ENCODE measurements around the gene EGR2. TPM values are rescaled to one million over a fixed set of nuclear protein-coding genes. Genes with fewer than 3 reads are reported as not detected.

EGR2 gene
- total and polyA plus RNA-seq, 10 of the 15 experiments (the other 5 are each of a cell fraction or from before 2014, with no cell fraction given): 8.3 to 56.5 (median 16.2) TPM

DNA sequence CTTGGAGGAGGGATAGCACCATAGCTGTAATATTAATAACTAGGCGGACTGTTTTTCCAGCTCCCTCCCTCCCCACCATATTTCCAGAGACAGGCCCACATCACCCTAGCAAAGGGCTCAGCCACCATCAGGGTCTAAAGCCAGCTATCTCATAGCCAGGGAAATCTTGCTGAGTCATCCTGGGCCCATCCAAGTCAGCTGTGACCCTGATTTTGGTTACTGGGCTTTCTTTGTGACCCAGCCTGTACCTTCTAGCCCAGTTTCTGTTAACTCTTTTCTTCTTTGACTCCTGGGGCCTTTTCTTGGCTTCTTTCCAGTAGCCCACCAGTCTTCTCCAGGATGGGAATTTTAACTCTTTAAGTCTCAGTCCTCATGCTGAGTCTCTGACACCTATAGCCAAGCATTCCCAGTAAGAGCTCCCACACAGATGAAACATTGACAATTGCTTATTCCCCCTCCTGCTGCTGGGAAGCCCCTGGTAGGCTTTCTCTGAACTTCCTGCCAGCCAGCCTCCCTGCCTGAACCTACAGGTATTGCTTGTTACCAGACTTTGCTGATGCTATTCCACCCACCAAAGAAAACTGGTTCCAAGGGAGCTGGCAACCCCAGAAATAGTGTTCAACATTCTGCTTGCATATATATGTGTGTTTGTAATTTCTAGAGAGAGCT is 46.5 kb downstream of the EGR2 start:
- ChIA-PET SMC1A (ENCODE audit: uncharacterized antibody, unreplicated experiment) (interaction anchor here (0.5 to 9.4 kb wide), 25 partner anchors 10 to 398 kb away, joined by 3 to 124 read pairs (median 4); partner anchors contain the start of genes ADO and EGR2), CTCF (interaction anchor here (0.7 to 5.0 kb wide), 10 partner anchors 9 to 159 kb away, joined by 3 to 35 read pairs (median 3); no protein-coding TSS in a partner anchor), RAD21 (ENCODE audit: unreplicated experiment) (interaction anchor here (0.5 to 5.9 kb wide), 12 partner anchors 9 to 138 kb away, joined by 3 to 69 read pairs (median 5); partner anchors contain the start of genes ADO and EGR2), POLR2A (interaction anchor here (0.9 to 4.4 kb wide), 7 partner anchors 10 to 240 kb away, joined by 3 to 43 read pairs (median 4); no protein-coding TSS in a partner anchor)
- Histone ChIP-seq H3K79me2 (ENCODE audit: control insufficient read depth, insufficient read depth, low read length) (no peaks in the 10 kb centered on the region), H3K4me3 (no peak overlapping the region), H3K4me2 (ENCODE audit: control insufficient read depth, insufficient read depth) (peak overlapping the region; percentile 26; the same call in 1 of the 2 replicates), H3K9ac (ENCODE audit: control insufficient read depth, insufficient read depth, low read length) (no peak overlapping the region; the same call in 1 of the 2 replicates), H3K9me3 (replicated peaks; ENCODE audit: control insufficient read depth, insufficient read depth, low read length) (no peaks in the 10 kb centered on the region; the same call in 1 of the 3 replicates), H4K20me1 (ENCODE audit: control insufficient read depth, insufficient read depth) (no peaks in the 10 kb centered on the region), H3K27ac (ENCODE audit: control insufficient read depth, insufficient read depth) (peak overlapping the region; percentile 56), H3K36me3 (ENCODE audit: control insufficient read depth in 2 of 2, insufficient read depth in 2 of 2, low read length in 1 of 2) (no peaks in the 10 kb centered on the region), H2AFZ (ENCODE audit: control insufficient read depth, low read depth, low read length) (no peak overlapping the region; the same call in 1 of the 2 replicates), H3K27me3 (replicated peaks in 1 of 2; ENCODE audit: control insufficient read depth in 2 of 2, insufficient read depth in 2 of 2, low read length in 1 of 2) (no peaks in the 10 kb centered on the region), H3K4me1 (ENCODE audit: control insufficient read depth, insufficient read depth, low read length) (peaks cover 31% of the 10 kb centered on the region)
- FAIRE-seq: peak; percentile 54
- TF ChIP-seq, protein P1, sequence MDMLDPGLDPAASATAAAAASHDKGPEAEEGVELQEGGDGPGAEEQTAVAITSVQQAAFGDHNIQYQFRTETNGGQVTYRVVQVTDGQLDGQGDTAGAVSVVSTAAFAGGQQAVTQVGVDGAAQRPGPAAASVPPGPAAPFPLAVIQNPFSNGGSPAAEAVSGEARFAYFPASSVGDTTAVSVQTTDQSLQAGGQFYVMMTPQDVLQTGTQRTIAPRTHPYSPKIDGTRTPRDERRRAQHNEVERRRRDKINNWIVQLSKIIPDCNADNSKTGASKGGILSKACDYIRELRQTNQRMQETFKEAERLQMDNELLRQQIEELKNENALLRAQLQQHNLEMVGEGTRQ (IDR thresholded peaks at IDR 0.05; ENCODE audit: borderline replicate concordance, low read depth, low read length): no peak
- TF ChIP-seq RUNX3 (IDR thresholded peaks at IDR 0.05; ENCODE audit: low read length) (peak; percentile 86), NBN (IDR thresholded peaks at IDR 0.05) (0 out of 2 replicates have a peak, but pooled peaks have one; percentile 30), SP1 (IDR thresholded peaks at IDR 0.05; ENCODE audit: low read depth, low read length) (no peak), IRF4 (IDR thresholded peaks at IDR 0.05; ENCODE audit: low read depth, low read length) (no peak; the same call in 1 of the 2 replicates), MTA2 (IDR thresholded peaks at IDR 0.05; ENCODE audit: low read depth) (peak; percentile 39; the same call in 1 of the 2 replicates), NFIC (IDR thresholded peaks at IDR 0.05; ENCODE audit: low read depth, low read length) (peak; percentile 66; the same call in 1 of the 2 replicates), SMC3 (IDR thresholded peaks at IDR 0.05; ENCODE audit: borderline replicate concordance, low read length) (peak; percentile 8; the same call in 1 of the 2 replicates), MTA3 (IDR thresholded peaks at IDR 0.05; ENCODE audit: borderline replicate concordance, low read length) (0 out of 2 replicates have a peak, but pooled peaks have one; percentile 27), CREM (IDR thresholded peaks at IDR 0.05; ENCODE audit: low read depth) (peak; percentile 66; the same call in 1 of the 2 replicates), BACH1 (IDR thresholded peaks at IDR 0.05; ENCODE audit: borderline replicate concordance) (peak; percentile 98), BCL11A (IDR thresholded peaks at IDR 0.05; ENCODE audit: low read depth, low read length) (peak; percentile 53; the same call in 1 of the 2 replicates), JUNB (IDR thresholded peaks at IDR 0.05) (peak; percentile 74), EED (IDR thresholded peaks at IDR 0.05; ENCODE audit: low read depth) (peak; percentile 81), YY1 (IDR thresholded peaks at IDR 0.05; ENCODE audit: low read depth, low read length) (peak; percentile 41; the same call in 1 of the 2 replicates), MYB (IDR thresholded peaks at IDR 0.05; ENCODE audit: borderline replicate concordance, low read depth, low read length) (no peak), IKZF2 (IDR thresholded peaks at IDR 0.05) (peak; percentile 31 to 55; a peak in 3 of 4 replicates), ZNF384 (IDR thresholded peaks at IDR 0.05; ENCODE audit: borderline replicate concordance, low read depth, low read length) (no peak), DPF2 (IDR thresholded peaks at IDR 0.05) (peak; percentile 62; the same call in 1 of the 2 replicates), IKZF1 (conservative IDR thresholded peaks at IDR 0.05) (peak; percentile 58)
- TF ChIP-seq, protein P2, sequence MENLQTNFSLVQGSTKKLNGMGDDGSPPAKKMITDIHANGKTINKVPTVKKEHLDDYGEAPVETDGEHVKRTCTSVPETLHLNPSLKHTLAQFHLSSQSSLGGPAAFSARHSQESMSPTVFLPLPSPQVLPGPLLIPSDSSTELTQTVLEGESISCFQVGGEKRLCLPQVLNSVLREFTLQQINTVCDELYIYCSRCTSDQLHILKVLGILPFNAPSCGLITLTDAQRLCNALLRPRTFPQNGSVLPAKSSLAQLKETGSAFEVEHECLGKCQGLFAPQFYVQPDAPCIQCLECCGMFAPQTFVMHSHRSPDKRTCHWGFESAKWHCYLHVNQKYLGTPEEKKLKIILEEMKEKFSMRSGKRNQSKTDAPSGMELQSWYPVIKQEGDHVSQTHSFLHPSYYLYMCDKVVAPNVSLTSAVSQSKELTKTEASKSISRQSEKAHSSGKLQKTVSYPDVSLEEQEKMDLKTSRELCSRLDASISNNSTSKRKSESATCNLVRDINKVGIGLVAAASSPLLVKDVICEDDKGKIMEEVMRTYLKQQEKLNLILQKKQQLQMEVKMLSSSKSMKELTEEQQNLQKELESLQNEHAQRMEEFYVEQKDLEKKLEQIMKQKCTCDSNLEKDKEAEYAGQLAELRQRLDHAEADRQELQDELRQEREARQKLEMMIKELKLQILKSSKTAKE (IDR thresholded peaks at IDR 0.05; ENCODE audit: low read depth, poor library complexity, severe bottlenecking): peak; percentile 15
- ATAC-seq: peak; percentile 87
- WGBS (ENCODE audit: insufficient coverage, insufficient replicate concordance, low lambda C conversion rate, missing lambda C conversion rate): 100% methylated on average over 1 of the region's 1 CpG
- in situ Hi-C loops (cut with MboI): no loop called here
- no peak for DNase-seq (ENCODE audit: low read depth, low spot score)
- no TSS peak for BruUV-seq (replicated peaks)
- intact Hi-C loops (cut with micrococcal nuclease; ENCODE audit: unreplicated experiment): loop anchor here (2.0 kb wide), 1 partner anchor 37 kb away; no protein-coding TSS in a partner anchor

Data from GM12878 (cell line).